GM19099 (cell line): ENCODE measurements around the gene PGM1.

ENCODE experiments used
- POLR2A ChIP-seq: IDR thresholded peaks from 3 replicates; pipeline ENCODE4 v1.6.1; 2011; ENCODE audit warnings: low read depth; ENCODE audit not compliant: insufficient read length; ENCODE audit errors: extremely low read depth

Gene PGM1

DNA sequence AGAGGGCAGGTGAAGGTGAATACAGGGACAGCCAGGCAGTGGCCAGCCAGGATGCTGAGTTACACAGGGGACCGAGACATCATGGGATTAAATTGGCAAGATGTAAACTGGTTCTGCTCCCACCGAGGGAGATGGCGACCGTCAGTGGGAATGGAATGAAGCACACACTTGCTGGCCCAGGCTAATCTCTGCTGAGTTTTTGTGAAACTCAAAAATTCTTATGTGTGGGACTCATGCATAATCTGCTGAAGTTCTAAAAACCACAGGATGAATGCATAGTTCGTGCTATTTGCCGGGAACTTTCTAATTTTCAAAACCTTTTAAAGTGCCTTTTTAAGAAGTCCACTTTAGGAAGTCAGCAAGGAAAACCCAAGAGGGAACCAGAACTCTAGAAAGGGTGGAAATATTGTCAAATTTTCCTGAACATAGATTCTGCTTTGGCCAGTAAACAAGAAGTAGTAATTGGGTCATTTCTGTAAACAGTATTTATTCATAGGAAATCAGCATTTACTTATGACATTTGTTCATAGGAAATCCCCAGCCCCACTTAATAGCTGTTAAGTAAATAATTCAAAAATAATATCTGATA, 95.2 kb downstream of the PGM1 start:
- TF ChIP-seq POLR2A: no peak

DNA sequence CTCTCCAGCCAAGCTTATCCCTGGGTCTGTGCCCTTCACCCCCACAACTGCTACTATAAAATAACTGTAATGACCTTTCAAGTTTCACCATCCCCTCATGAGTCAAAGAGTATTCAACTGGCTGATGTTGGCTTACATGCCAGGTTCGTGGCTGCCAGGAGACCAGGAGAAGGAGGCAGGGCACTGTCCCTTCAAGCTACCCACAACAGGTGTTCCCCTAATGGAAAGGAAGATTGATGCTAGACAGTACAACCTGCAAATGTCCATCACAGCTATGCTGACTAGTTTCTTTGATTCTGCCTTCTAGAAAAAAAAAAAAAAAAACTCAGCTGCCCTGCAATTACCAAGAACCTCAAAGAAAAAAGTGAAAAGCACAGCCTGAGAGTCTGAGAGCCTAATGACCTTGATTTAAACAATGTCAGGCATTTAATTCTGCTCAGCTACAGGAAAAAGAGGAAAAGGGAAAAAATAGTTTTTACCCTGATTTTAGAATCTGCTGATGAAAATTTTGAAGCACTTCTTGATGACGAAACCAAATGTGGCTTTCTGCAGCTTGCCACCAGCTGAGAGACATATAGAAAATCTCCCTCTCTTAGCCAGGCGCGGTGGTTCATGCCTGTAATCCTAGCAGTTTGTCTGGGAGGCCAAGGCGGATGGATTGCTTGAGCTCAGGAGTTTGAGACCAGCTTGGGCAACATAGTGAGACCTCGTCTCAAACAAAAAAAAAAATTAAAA, 97.9 kb downstream of the PGM1 start:
- no peak for TF ChIP-seq POLR2A

DNA sequence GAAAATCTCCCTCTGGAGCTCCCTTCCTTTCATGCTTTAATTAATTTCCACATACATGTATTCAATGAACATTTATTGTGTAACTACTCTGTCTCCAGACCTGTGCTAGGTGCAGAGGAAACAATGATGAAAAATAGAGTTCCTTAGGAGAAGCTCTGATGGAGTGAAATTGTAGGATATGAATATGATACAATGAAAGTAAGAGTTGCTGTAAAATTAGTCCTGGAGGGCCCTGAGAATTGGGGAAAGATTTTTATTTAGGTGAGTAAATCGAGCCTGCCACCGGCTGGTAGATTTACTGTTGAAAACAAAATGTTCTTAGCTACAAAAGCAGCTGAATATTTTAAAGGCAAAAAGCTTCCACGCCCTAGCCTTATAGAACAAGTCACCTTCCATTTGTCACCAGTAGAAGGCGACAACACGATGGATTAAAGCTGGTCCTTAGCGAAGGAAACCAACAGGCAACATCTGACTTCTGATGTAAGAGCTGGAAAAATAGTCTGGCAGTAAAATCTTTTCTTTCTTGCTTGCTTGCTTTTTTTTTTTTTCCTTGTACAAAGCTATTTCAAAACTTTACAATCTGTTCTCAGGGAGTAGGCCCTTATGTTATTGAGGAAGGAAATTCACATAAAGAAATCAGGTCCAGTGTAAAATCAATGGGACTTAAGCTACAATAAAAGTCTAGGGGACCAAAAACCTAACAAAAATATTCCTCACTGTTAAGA, 98.7 kb downstream of the PGM1 start:
- no peak for TF ChIP-seq POLR2A

DNA sequence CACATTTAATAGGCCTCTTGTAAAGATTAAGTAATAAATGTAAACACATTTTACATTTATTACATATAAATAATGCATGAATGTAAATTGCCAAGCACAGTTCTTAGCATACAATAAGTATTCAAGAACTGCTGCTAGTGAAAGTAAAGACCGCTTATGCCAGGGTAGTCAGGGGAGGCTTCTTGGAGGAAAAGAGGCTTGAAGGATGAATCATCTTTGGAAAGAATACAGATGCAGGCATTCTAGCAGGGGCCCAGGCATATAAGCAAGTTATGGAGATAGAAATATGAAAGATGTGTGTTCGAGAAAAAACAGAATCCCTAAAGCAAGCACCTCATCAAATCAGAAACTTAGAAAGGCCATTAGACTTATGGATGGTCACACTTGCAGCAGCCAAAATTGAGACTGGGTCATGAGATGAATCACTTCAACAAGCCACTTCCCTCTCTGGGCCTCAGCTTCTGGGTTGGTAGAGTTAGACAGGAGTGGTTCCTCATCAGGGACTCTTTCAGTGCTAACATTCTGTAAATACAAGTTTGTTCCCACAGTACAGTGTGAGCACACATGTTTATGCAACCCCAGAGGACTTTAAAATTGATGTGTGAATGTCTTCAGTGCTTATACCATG, 100.8 kb downstream of the PGM1 start:
- no peak for TF ChIP-seq POLR2A

DNA sequence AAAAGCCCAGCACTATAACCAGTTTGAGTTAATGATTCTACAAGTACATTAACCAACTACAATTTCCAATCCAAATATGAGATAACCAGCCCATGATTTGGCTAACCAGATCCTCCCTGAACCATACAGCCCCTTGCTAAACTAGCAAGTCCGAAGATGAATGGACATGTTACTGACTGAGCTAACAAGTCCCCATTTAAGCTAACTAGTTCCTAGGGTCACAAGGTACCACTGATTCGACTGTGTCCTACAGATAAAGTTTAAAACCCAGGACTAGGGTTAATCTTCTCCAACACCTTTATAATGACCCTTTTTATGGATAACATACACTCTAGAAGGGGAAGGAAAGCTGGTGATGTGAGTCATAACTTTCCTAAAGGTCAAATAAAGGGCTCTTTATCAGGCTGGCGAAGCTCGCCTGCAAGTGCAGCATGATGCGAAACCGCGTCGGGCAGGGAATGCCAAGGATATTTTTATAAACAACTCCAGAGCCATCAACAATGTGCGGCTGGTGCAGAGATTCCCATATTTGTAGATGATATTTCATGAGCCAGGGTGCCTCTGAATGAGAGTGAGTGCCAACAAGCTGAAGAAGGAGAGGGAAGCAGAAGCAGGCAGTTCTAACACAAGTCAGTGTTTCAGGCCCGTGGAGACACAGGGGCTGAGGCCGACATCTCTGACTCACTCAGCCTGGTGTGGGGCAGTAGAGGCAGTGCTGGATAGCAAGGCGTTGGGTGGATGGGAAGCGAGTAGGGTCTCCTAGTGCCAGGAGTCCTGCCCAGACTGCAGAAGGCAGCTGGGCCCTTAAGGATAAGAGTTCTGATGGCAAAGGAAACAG, 105.0 kb downstream of the PGM1 start:
- TF ChIP-seq POLR2A: no peak

DNA sequence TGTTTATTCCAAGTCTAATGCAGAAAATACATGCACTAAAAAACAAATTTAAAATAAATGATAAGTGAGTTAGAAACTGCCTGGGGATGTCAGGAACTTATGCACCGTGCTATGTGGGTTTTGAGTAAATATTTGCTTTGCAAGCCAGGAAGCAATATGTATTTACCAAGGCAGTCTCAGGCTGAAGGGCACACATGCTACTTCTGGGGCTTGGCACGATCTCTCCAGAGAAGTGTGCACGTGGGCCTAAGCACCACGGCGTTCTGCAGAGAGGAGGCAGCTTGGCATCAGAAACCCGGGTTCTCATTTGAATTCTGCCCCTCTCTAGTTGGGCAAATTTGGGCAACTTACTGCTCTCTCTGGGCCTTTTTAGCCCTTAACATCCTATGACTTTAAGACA, 108.0 kb downstream of the PGM1 start:
- no peak for TF ChIP-seq POLR2A

DNA sequence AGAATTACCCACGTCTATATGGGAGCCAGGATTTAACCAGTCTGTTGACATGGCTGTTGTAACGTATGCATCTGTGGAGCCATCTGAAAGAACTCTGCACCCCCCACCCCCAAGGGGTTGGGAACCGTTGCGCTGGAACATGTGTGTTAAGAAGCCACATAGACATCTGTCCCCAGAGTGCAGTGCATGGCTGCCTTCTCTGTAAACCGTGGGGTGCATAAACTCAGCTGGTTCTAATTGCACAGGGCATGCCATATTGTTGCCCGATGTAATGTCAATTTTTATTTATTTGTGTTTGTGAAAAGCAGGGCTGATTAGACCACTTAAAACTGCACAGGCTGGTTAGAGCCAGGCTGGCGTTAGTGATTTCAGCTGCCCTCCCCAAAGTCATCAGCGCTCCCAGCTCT, 110.5 kb downstream of the PGM1 start:
- TF ChIP-seq POLR2A: no peak

DNA sequence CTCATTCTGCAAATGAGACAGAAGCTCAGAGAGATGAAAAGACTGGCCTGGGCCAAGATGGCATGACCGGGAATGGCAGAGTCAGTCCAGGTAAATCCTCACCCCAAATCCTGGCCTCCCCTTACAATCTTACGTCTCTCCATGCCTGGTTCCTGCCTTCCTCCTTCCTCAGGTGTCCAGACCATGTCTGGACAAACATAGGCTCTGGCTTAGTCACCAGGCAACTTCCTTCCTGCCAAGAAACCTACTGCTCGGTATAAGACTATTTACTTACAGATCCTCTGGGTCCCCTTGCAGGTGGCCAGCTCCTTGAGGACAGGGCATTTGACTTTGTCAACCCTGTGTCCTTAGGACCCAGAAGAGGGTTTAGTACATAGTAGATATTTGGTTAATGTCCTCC, 111.2 kb downstream of the PGM1 start:
- TF ChIP-seq POLR2A: no peak

DNA sequence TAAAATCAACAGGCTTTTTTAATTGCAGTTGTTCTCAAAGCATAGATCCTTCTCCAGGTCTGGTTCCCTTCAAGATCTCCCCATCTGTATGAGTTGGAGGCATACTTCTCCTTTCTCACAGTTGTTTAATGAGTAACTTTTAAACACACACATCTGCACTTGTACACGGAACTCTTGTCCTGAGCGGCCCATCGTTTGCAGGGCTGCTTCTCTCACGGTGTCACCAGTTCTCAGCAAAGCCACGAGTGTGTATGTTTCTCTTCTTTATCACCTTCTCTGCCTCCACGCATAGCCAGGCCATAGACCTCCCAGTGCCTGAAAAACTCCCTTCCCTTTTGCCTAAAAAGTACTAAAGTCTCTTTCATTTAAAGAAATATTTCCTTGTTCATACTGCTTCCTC, 111.9 kb downstream of the PGM1 start:
- no peak for TF ChIP-seq POLR2A

DNA sequence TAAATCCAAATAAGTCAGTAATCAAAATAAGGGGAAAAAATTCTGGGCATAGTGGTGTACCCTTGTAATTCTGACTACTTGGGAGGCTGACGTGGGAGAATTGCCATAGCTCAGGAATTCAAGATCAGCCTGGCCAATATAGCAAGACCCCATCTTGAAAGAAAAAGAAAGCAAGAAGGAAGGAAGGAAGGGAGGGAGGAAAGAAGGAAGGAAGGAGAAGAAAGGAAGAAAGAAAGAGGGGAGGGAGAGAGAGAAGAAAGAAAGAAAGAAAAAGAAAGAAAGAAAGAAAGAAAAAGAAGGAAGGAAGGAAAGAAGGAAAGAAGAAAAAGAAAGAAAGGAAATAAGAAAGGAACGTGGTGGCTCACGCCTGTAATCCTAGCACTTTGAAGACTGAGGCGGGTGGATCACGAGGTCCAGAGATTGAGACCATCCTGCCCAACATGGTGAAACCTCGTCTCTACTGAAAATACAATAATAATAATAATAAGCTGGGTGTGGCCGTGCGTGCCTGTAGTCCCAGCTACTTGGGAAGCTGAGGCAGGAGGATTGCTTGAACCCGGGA, 116.1 kb downstream of the PGM1 start:
- TF ChIP-seq POLR2A: no peak
